Airway epithelial cell (primary cell): ENCODE data around the gene MUS81. TPM values are rescaled to one million over a fixed set of nuclear protein-coding genes. Genes with fewer than 3 reads are reported as not detected.

ENCODE experiments used
- total RNA-seq: library from RNA; depleted of rRNA; stranded (reverse); fragments of >200 nt; gene quantifications from 2 replicates; pipeline ENCODE4 v1.2.3, GENCODE V29; 2015

The MUS81 gene, protein sequence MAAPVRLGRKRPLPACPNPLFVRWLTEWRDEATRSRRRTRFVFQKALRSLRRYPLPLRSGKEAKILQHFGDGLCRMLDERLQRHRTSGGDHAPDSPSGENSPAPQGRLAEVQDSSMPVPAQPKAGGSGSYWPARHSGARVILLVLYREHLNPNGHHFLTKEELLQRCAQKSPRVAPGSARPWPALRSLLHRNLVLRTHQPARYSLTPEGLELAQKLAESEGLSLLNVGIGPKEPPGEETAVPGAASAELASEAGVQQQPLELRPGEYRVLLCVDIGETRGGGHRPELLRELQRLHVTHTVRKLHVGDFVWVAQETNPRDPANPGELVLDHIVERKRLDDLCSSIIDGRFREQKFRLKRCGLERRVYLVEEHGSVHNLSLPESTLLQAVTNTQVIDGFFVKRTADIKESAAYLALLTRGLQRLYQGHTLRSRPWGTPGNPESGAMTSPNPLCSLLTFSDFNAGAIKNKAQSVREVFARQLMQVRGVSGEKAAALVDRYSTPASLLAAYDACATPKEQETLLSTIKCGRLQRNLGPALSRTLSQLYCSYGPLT
- total RNA-seq = 23.6 and 28.4 TPM in 2 replicates

DNA sequence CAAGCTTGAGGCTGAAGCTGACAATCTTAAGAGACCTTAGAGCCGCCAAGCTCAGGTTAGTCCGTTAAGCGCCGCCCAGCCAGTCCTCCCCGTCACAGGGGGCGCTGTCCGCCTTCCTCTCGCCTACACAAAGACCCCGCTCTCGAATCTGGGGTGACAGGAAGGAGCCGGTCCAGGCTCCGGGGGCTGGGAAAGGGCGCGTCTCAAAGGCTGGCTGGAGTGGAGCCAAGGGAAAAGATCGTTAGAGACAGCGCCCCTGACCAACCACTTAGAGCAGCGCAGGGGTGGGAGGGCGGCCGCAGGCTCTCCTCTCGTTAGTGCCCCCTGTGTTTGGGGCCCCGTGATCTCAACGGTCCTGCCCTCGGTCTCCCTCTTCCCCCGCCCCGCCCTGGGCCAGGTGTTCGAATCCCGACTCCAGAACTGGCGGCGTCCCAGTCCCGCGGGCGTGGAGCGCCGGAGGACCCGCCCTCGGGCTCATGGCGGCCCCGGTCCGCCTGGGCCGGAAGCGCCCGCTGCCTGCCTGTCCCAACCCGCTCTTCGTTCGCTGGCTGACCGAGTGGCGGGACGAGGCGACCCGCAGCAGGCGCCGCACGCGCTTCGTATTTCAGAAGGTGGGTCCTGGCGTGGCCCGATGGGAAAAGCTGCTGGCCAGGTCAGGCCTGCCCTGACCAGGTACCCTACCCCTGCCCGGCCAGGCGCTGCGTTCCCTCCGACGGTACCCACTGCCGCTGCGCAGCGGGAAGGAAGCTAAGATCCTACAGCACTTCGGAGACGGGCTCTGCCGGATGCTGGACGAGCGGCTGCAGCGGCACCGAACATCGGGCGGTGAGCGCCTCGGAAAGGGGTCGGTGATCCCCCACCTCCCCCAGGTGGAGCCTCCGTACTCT lies at the start of gene MUS81:
Gene MUS81, plus strand, starts transcription at position 156 of the 887 bp plus-strand sequence. Its CDS starts 321 bp downstream, at position 477.

DNA sequence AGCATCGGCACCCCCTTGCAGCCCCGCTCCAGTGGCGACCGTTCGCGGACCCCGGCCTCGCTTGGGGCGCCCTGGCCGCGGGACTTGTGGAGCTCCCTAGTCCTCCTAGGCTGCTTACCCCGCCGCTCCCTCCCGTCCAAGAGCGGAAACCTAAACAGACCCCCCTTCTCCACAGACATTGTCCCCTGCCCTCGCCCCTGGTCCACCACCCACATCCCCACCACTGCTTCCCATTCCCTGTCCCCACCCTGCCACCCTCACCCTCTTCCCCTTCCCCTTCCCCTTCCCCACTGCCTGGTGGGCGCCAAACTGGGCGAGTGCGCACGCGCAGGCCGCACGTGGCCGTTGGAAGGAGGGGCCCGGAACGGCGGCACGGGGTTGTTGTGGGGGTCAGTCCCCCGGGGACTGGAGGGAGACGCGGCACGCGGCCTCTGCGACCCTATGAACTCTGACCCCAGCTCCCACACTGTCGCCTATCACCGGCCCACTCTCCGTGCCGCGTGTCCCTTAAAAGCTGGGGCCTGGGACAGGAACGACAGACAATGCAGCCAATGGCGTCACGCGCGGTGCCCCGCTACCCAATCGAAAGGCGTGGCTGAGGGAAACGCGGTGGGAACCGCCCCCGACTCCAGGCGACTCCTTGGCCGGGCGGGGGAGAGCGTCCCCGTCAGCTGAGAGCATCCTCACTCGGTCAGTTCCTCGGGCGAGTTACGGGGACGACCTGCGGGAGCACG lies 26.8 kb upstream of the MUS81 start, which contains the start of gene SNX32:
Gene SNX32, plus strand, starts transcription at position 667 of the 734 bp plus-strand sequence. CDS start 103 bp downstream, outside the sequence.

DNA sequence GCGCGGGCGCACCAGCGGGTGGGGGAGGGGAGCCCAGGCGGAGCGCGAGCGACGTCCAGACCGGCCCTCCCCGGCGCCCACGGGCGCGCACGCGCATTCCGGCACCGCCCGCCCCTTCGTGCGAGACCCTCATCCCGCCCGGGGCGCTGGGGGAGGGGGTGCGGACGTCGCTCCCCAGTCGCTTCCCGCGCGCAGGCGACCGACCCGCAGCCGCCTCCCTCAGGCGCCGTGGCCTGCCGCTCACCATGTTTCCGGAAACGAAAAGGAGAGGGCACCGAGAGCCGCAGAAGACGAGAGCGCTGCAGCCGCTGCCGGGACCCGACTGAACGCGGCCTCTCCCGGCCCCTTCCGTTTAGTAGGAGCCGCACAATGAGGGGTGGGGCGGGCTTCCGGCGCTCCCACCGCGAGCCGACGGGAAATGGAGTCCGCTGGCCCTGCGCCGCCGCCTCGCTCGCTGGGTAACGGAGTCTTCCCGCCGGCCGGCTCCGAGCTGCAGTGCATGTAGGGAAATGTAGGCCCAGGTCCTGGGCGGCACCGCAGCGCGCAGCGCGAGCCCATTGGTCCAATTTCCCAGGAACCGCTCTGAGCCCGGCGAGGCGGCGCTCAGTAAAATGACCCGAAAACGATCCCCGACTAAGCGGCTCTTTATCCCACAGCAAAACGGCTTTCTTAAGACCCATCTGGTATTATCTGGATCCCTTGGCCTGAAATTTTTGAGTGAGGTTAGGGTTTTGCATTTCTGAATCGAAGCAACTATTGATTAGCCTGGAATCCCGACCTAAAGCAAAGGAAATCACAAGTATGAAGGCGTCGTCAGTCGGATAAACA lies 2.2 kb upstream of the MUS81 start, which contains the start of gene CFL1:
Gene CFL1, minus strand, starts transcription at position 328 of the 828 bp plus-strand sequence. Its CDS starts 81 bp downstream, at position 247.

DNA sequence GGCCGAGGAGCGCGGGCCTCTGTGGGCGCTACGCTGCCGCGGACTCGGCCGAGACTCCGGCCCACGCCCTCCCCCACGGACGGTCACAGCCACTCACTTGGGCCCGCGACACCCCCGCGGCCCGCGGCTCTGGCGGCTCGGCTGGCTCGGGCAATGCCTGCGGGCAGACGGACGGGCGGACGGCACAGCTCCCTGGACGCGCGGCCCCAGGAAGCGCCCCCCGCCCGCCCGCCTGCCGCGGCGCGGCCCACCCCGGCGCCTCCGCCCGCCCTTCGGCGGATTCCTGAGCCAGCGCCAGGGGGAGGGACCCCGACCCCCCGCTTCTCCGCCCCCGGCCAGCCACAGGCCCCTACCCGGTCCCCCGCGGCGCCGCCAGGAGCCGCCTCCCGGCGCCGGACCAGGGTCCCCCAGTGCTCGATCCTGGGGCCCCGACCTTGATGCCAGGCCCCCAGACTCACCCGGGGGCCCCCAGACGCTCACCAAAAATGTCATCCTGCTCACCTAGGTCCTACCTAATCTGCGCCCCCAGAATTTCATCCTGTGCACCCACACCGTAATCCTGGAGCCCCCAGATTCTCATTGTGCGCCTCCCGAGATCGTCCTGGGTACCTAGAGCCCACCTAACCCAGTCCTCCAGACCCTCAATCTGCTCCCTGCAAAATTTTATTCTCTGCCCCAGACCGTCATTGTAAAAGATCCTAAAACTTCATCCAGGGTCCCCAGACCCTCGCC lies 12.5 kb downstream of the MUS81 start, which contains the start of gene EFEMP2:
Gene EFEMP2, minus strand, starts transcription at position 215 of the 732 bp plus-strand sequence. CDS start 446 bp downstream, outside the sequence.

DNA sequence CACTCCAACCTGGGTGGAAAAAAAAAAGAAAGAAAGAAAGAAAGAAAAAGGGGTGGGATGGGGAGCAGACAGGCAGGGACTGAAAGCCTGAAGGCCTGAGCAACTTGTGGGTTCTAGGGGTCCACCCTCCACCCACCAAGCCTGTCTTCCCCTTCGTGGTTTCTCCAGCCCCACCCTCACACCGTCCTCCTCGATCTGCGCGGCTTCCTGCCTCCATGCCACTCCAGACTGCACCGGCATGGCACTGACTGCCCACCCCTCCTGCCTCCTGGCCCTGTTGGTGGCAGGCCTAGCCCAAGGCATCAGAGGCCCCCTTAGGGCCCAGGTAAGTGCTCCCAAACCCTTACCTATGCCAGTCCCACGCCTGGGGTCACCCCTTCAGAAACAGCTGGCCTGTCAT lies 19.4 kb downstream of the MUS81 start, which contains the start of gene CTSW:
Gene CTSW, plus strand, starts transcription at position 221 of the 400 bp plus-strand sequence. Its CDS starts 18 bp downstream, at position 239.

DNA sequence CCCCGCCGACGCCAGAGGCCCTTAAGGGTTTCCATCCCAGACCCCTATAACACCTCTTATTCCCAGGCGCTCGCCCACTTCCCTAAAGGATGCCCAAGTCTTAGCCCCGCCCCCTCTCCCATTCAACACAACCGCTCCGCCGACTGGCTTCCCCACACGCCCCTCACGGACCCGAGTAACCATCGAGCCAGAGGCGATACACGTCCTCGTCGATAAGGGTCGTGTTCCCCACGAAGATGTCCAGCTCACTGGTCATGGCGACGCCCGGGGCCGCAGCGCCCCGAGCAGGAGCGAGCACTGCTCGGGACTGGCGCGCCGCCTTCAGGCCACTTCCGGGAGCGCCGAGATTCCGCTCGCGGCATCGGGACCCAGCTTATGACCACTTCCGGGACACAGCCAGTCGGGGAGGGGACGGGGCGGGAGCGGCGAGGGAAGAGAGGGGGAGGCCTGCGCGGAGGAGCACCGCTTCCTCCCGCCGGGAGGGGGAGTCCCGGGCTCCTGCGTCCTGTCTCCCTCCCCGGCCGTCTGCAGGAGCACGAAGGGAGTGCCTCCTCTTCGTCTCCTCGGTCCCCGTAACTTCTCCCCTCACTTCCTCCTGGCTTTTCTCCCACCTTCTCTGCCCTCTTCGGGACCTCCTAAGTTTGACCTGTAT lies 28.1 kb downstream of the MUS81 start, which contains the start of gene FIBP:
Gene FIBP, minus strand, starts transcription at position 309 of the 652 bp plus-strand sequence. Its CDS starts 53 bp downstream, at position 256.

DNA sequence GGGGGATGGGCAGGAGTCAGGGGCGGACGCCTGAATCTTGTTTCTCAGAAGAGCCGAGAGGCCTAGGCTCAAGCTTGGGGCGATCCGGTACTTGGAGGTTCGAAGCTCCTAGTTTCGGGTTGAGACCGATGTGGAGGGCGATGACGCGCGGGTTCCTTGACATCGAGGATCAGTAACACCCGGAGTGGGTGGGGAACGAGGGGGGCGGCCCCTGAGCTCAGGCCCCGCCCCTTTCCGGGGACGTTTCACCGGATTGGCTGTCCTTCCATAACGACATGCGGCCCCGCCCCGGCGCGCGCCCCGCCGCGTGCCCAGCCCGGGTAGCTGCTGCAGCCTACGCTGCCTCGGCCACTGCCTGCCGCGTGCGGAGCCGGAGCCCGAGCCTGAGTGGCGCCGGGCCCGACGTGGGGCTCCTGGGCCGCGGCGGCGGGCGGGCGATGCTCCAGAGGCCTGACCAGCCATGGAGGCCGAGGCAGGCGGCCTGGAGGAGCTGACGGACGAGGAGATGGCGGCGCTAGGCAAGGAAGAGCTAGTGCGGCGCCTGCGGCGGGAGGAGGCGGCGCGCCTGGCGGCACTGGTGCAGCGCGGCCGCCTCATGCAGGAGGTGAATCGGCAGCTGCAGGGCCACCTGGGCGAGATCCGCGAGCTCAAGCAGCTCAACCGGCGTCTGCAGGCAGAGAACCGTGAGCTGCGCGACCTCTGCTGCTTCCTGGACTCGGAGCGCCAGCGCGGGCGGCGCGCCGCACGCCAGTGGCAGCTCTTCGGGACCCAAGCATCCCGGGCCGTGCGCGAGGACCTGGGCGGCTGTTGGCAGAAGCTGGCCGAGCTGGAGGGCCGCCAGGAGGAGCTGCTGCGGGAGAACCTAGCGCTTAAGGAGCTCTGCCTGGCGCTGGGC lies 30.3 kb downstream of the MUS81 start, which contains the start of gene CCDC85B:
Gene CCDC85B, plus strand, starts transcription at position 350 of the 895 bp plus-strand sequence. Its CDS starts 111 bp downstream, at position 461.

DNA sequence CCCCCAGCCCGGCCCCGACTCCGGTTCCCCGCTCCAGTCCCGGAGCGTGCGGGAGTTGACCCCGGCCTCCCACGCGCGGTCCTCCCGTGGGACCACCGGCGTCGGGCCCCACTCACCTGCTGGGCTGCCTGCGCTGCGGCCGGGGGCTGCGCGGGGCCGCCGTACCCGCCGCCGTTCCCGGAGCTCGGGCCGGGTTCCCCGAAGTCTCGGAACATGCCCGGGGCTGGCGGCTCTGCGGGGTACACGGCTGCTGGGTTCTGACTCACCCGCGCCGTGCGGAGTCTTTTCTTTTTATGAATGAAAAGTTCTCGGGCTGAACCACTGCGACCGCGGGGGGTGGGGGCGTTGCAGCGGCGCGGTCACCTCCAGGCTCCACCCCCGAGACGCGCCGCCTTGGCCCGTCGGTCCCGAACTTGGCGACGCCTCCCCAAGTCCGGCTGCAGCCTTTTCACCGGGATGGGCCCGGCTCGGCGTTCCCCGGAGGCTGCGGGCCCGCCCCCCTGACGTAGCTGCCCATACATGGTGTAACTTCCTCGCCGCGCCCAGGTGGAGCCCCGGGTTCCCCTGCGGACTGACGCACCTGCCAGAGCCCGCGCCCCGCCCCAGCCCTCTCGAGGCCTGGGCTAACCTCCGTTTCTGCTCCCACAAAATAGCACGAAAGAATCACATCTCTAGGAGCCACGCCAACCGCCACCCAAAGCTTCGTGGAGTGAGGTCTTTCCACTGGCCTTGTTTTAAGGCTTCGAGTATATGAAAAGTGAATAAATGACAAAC lies 40.1 kb downstream of the MUS81 start, which contains the start of gene FOSL1:
Gene FOSL1, minus strand, starts transcription at position 264 of the 774 bp plus-strand sequence. Its CDS starts 49 bp downstream, at position 215.

Other genes with a start within 250 kb of the MUS81 start
- 32.6 and 39.1 TPM in 2 replicates for gene MAP3K11, start 246.2 kb upstream of the MUS81 start, total RNA-seq
- gene PCNX3, start 244.7 kb upstream of the MUS81 start, total RNA-seq = 33.0 and 43.0 TPM in 2 replicates
- gene SIPA1, start 222.3 kb upstream of the MUS81 start, total RNA-seq = 9.7 and 14.6 TPM in 2 replicates
- gene RELA, start 197.5 kb upstream of the MUS81 start, total RNA-seq = 35.5 and 68.3 TPM in 2 replicates
- gene KAT5, start 148.2 kb upstream of the MUS81 start, total RNA-seq = 33.8 and 37.9 TPM in 2 replicates
- 61.6 and 92.6 TPM in 2 replicates for gene RNASEH2C, start 139.6 kb upstream of the MUS81 start, total RNA-seq
- 21.3 and 24.3 TPM in 2 replicates for gene AP5B1, start 79.5 kb upstream of the MUS81 start, total RNA-seq
- gene OVOL1, start 73.4 kb upstream of the MUS81 start, total RNA-seq = 26.4 and 31.0 TPM in 2 replicates
- 0.14 and 0.56 TPM in 2 replicates for gene SNX32, start 26.5 kb upstream of the MUS81 start, total RNA-seq
- gene CFL1, start 2.3 kb upstream of the MUS81 start, total RNA-seq = 1,465 and 1,537 TPM in 2 replicates
- 12.8 and 27.5 TPM in 2 replicates for gene EFEMP2, start 12.4 kb downstream of the MUS81 start, total RNA-seq
- gene CTSW, start 19.4 kb downstream of the MUS81 start, total RNA-seq = not detected in 2 replicates
- 89.0 and 143 TPM in 2 replicates for gene FIBP, start 28.0 kb downstream of the MUS81 start, total RNA-seq
- gene CCDC85B, start 30.2 kb downstream of the MUS81 start, total RNA-seq = 93.7 and 145 TPM in 2 replicates
- gene FOSL1, start 40.0 kb downstream of the MUS81 start, total RNA-seq = 63.3 and 87.1 TPM in 2 replicates
- gene C11orf68, start 58.6 kb downstream of the MUS81 start, total RNA-seq = 10.9 and 11.0 TPM in 2 replicates
- gene DRAP1, start 59.0 kb downstream of the MUS81 start, total RNA-seq = 175 and 190 TPM in 2 replicates
- not detected in 2 replicates for gene TSGA10IP, start 85.0 kb downstream of the MUS81 start, total RNA-seq
- gene SART1, start 101.3 kb downstream of the MUS81 start, total RNA-seq = 35.3 and 45.9 TPM in 2 replicates
- gene EIF1AD, start 141.7 kb downstream of the MUS81 start, total RNA-seq = 24.1 and 33.0 TPM in 2 replicates
- 120 and 130 TPM in 2 replicates for gene BANF1, start 142.1 kb downstream of the MUS81 start, total RNA-seq
- 8.9 and 9.3 TPM in 2 replicates for gene CST6, start 151.6 kb downstream of the MUS81 start, total RNA-seq
- 0.42 TPM in 1 of 2 replicates, not detected in the other for gene CATSPER1, start 166.0 kb downstream of the MUS81 start, total RNA-seq
- 0.28 TPM in 1 of 2 replicates, not detected in the other for gene GAL3ST3, start 188.7 kb downstream of the MUS81 start, total RNA-seq
- gene SF3B2, start 191.9 kb downstream of the MUS81 start, total RNA-seq = 156 TPM in 2 replicates
- 23.6 and 24.8 TPM in 2 replicates for gene PACS1, start 209.8 kb downstream of the MUS81 start, total RNA-seq